ENCODE measurements around the gene VSTM4. TPM values are rescaled to one million over a fixed set of nuclear protein-coding genes. Genes with fewer than 3 reads are reported as not detected.

Gene VSTM4
- total and polyA plus RNA-seq, 3 donors from 2014 or later, result 25.6 to 35.8 (median 26.0) TPM

DNA sequence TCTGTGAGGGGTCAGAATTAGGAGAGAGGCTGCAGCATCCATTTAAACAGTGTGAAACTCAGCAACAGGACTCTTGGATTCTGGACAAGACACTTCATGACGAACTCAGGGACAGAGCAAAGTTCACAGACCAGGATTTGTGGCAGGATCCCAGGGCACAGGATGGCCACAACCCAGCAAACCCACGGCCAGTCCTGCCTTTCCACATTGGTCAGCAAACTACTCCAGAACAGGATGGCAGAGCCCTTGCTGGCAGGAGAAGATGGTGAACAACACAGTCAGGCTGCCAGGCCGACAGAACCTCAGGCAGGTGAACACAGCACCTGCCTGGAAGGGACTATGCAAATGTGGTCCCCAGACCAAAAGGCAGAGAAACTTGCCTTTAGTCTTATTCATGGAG lies 34.4 kb downstream of the VSTM4 start:
- intact Hi-C loops (cut with DNase I; ENCODE audit: low total_unique reads), result no loop called here
- no peak for DNase-seq
- no peak overlapping the region for H3K4me3 ChIP-seq
- no peak overlapping the region for H3K27ac ChIP-seq
- no peaks in the 10 kb centered on the region for H3K36me3 ChIP-seq (ENCODE audit: low read depth, missing control alignments)
- WGBS, 2 donors, result 66 to 94% methylated on average over 3 of the region's 3 CpGs
- H3K4me1 ChIP-seq, result peaks cover 32% of the 10 kb centered on the region
- no peaks in the 10 kb centered on the region for H3K27me3 ChIP-seq
- TF ChIP-seq POLR2A (IDR thresholded peaks at IDR 0.05), result no peak
- TF ChIP-seq, protein P1, sequence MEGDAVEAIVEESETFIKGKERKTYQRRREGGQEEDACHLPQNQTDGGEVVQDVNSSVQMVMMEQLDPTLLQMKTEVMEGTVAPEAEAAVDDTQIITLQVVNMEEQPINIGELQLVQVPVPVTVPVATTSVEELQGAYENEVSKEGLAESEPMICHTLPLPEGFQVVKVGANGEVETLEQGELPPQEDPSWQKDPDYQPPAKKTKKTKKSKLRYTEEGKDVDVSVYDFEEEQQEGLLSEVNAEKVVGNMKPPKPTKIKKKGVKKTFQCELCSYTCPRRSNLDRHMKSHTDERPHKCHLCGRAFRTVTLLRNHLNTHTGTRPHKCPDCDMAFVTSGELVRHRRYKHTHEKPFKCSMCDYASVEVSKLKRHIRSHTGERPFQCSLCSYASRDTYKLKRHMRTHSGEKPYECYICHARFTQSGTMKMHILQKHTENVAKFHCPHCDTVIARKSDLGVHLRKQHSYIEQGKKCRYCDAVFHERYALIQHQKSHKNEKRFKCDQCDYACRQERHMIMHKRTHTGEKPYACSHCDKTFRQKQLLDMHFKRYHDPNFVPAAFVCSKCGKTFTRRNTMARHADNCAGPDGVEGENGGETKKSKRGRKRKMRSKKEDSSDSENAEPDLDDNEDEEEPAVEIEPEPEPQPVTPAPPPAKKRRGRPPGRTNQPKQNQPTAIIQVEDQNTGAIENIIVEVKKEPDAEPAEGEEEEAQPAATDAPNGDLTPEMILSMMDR (IDR thresholded peaks at IDR 0.05), result no peak
- no peaks in the 10 kb centered on the region for H3K9me3 ChIP-seq

DNA sequence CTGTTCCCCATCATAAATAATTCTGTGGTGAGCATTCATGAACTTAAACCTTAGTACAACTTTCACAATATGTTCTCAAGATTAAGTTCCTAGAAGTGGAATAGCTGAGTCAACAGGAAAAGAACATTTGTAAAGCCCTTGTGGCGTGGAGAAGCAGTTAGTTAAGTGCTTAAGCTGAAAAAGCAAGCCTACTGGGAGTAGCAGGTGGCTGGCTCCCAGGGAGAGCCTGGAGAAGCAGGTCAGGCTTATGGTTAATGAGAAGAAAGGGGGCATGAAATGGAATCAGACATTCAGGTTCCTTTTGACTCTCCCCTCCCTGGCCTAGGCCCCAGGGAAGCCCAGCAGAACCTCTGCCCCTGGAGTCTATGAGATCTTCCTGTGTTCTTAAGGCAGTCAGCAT lies 35.3 kb downstream of the VSTM4 start:
- TF ChIP-seq POLR2A (IDR thresholded peaks at IDR 0.05), result no peak
- TF ChIP-seq, protein P1 (IDR thresholded peaks at IDR 0.05), result no peak
- Histone ChIP-seq H3K27ac (no peak overlapping the region), H3K36me3 (ENCODE audit: low read depth, missing control alignments) (no peaks in the 10 kb centered on the region), H3K27me3 (no peaks in the 10 kb centered on the region), H3K9me3 (no peaks in the 10 kb centered on the region), H3K4me3 (no peak overlapping the region), H3K4me1 (peaks cover 32% of the 10 kb centered on the region)
- intact Hi-C loops (cut with DNase I; ENCODE audit: low total_unique reads), result no loop called here
- 27 to 45% methylated on average over 1 of the region's 1 CpG for WGBS, 2 donors
- DNase-seq, result peak; percentile 45

DNA sequence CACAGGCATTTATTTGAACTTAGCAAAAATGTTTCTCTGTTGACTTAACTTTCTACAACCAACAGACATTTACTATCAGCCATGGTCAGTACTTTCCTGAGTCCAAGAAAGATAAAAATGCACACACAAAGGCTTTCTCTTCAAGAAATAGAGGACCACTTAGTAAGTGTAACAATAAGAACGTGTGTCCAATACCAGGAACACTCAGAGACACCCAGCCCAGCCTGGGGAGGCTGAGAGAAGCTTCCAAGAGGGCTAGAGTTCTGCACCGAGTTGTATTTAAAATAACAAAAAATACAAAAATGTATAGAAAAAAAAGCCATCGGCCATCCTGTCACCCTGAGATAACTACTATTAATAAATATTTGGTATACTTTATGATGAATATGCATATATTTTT lies 35.8 kb downstream of the VSTM4 start:
- no peaks in the 10 kb centered on the region for H3K36me3 ChIP-seq (ENCODE audit: low read depth, missing control alignments)
- H3K9me3 ChIP-seq, result no peaks in the 10 kb centered on the region
- intact Hi-C loops (cut with DNase I; ENCODE audit: low total_unique reads), result no loop called here
- H3K27ac ChIP-seq, result no peak overlapping the region
- DNase-seq, result no peak
- H3K27me3 ChIP-seq, result no peaks in the 10 kb centered on the region
- 53 to 55% methylated on average over 3 of the region's 3 CpGs for WGBS, 2 donors
- no peak overlapping the region for H3K4me3 ChIP-seq
- H3K4me1 ChIP-seq, result peaks cover 32% of the 10 kb centered on the region
- TF ChIP-seq, protein P1 (IDR thresholded peaks at IDR 0.05), result no peak
- TF ChIP-seq POLR2A (IDR thresholded peaks at IDR 0.05), result no peak

DNA sequence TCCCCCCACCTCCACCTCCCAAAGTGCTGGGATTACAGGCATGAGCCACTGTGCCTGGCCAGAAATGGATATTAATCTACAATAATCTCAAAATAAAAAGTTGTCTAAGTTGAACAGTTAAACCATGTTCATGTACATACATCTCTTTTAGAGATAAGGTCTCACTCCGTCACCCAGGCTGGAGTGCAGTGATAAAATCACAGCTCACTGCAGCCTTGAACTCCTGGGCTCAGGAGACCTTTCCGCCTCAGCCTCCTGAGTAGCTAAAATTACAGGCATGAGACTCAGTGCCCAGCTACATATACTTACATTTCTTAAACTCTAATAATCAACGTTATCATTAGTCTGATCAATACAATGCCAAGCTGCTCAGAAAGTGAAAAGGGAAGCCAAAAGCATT lies 36.2 kb downstream of the VSTM4 start:
- intact Hi-C loops (cut with DNase I; ENCODE audit: low total_unique reads), result no loop called here
- H3K9me3 ChIP-seq, result no peaks in the 10 kb centered on the region
- no peaks in the 10 kb centered on the region for H3K36me3 ChIP-seq (ENCODE audit: low read depth, missing control alignments)
- peaks cover 32% of the 10 kb centered on the region for H3K4me1 ChIP-seq
- TF ChIP-seq, protein P1 (IDR thresholded peaks at IDR 0.05), result no peak
- no peak for TF ChIP-seq POLR2A (IDR thresholded peaks at IDR 0.05)
- H3K27me3 ChIP-seq, result no peaks in the 10 kb centered on the region
- H3K4me3 ChIP-seq, result no peak overlapping the region
- no peak overlapping the region for H3K27ac ChIP-seq
- WGBS, 2 donors, result 62 to 70% methylated on average over 3 of the region's 3 CpGs
- no peak for DNase-seq

DNA sequence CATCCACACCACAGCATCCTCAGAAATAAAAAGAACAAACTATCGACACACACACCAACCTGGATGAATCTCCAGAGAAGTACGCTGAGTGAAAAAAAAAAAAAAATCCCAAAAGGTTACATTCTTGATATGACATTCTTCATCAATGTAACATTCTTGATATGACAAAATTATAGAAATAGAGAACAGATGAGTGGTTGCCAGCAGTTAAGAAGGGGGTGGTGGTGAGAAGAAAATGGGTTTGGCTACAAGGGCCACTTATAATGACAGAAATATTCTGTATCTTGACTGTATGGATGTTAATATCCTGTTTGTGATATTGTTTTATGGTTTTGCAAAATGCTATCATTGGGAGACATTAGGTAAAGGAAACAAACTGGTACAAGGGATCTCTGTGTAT lies 36.9 kb downstream of the VSTM4 start:
- Histone ChIP-seq H3K4me1 (peaks cover 32% of the 10 kb centered on the region), H3K4me3 (no peak overlapping the region), H3K27ac (no peak overlapping the region), H3K9me3 (no peaks in the 10 kb centered on the region), H3K27me3 (no peaks in the 10 kb centered on the region), H3K36me3 (ENCODE audit: low read depth, missing control alignments) (no peaks in the 10 kb centered on the region)
- no peak for TF ChIP-seq POLR2A (IDR thresholded peaks at IDR 0.05)
- TF ChIP-seq, protein P1 (IDR thresholded peaks at IDR 0.05), result no peak
- no peak for DNase-seq
- WGBS, 2 donors, result 63 to 83% methylated on average over 2 of the region's 2 CpGs
- intact Hi-C loops (cut with DNase I; ENCODE audit: low total_unique reads), result no loop called here

Data from testis (tissue), 3 donors.